ENCODE measurements around the gene IDE.

GRCh38 chr10:92451431-92451830 lies 122.5 kb downstream of the IDE start:
- TF ChIP-seq POLR2AphosphoS5 (IDR thresholded peaks at IDR 0.05; ENCODE audit: insufficient read depth, low read depth, low read length) (no peak), CTCF (IDR thresholded peaks at IDR 0.05; ENCODE audit: extremely low read depth in 1 of 2, insufficient read depth in 1 of 2, low read depth in 1 of 2, low read length in 2 of 2) (no peak), POLR2A (IDR thresholded peaks at IDR 0.05; ENCODE audit: low read depth, low read length) (no peak), EZH2 (IDR thresholded peaks at IDR 0.05; ENCODE audit: borderline replicate concordance, low read depth, low read length, severe bottlenecking) (no peak), JUN (IDR thresholded peaks at IDR 0.05; ENCODE audit: borderline replicate concordance, insufficient read depth, insufficient read length, low read depth) (no peak), MYC (IDR thresholded peaks at IDR 0.05; ENCODE audit: low read depth, low read length) (no peak), MAX (IDR thresholded peaks at IDR 0.05; ENCODE audit: insufficient read depth, insufficient read length) (no peak)
